Pancreas (tissue), 8 donors: Measurements from ENCODE around the gene ZNRF4. TPM values are rescaled to one million over a fixed set of nuclear protein-coding genes. Genes with fewer than 3 reads are reported as not detected.

Experiments used
- polyA plus RNA-seq, 2 donors: library from polyadenylated mRNA; stranded (reverse); fragments of 200-250 nt; gene quantifications; one replicate each; pipeline ENCODE4 v1.2.3, GENCODE V29; 2013
- total RNA-seq, 6 donors: library from RNA; stranded (reverse); fragmentation: NEBNext Ultra II Directional in 4 of 6; extraction: Animal tissue kit (Norgen Biotek cat#: 25700) in 4 of 6; gene quantifications; one replicate each; pipeline versions ENCODE4 v1.2.1 to v1.2.4, GENCODE V29; 2021 to 2023
- donor health status: healthy with polysubstance abuse.
- donor health status: DM: no; HTN: no; CAD: no; lungs with moderate emphysema.
- donor health status: DM: no; HTN: no; CAD: no.
- donor health status: Bipolar disorder and iron deficiency.
- donor health status: DM: yes; HTN: yes; CAD: no.
- donor health status: DM: no; HTN: no; CAD: no.
- donor health status: DM: no; HTN: no; CAD: no.
- donor health status: DM: yes; HTN: yes; CAD: no.

Gene ZNRF4
- total and polyA plus RNA-seq, 8 donors = not detected

Other genes with a start within 250 kb of the ZNRF4 start
- 10 to 100 TPM; 62.8 to 91.2 (median 73.9) TPM for gene PTPRS, start 114.6 kb upstream of the ZNRF4 start, total RNA-seq
- gene PTPRS, start 114.6 kb upstream of the ZNRF4 start, polyA plus RNA-seq = 10 to 100 TPM; 14.8 to 24.8 TPM
- under 1 TPM in 5 of 6 donors, not detected in 1; 0.09 to 0.22 (median 0.19) TPM for gene TINCR, start 112.5 kb downstream of the ZNRF4 start, total RNA-seq
- under 1 TPM; 0.27 to 0.85 TPM for gene TINCR, start 112.5 kb downstream of the ZNRF4 start, polyA plus RNA-seq
- gene SAFB2, start 167.4 kb downstream of the ZNRF4 start, total RNA-seq = 10 to 100 TPM; 35.0 to 68.3 (median 41.5) TPM
- 100 to 1,000 TPM; 108 to 112 TPM for gene SAFB2, start 167.4 kb downstream of the ZNRF4 start, polyA plus RNA-seq
- 10 to 100 TPM; 28.9 to 52.8 (median 41.1) TPM for gene SAFB, start 167.7 kb downstream of the ZNRF4 start, total RNA-seq
- gene SAFB, start 167.7 kb downstream of the ZNRF4 start, polyA plus RNA-seq = 10 to 100 TPM; 63.5 to 84.3 TPM
- 10 to 100 TPM; 14.0 to 25.9 (median 23.5) TPM for gene MICOS13, start 225.1 kb downstream of the ZNRF4 start, total RNA-seq
- 10 to 100 TPM; 59.3 to 77.5 TPM for gene MICOS13, start 225.1 kb downstream of the ZNRF4 start, polyA plus RNA-seq
- gene HSD11B1L, start 225.6 kb downstream of the ZNRF4 start, total RNA-seq = 1 to 10 TPM; 2.1 to 5.5 (median 3.5) TPM
- 10 to 100 TPM; 12.9 to 16.9 TPM for gene HSD11B1L, start 225.6 kb downstream of the ZNRF4 start, polyA plus RNA-seq
- gene RPL36, start 234.9 kb downstream of the ZNRF4 start, total RNA-seq = 100 to 1,000 TPM; 524 to 926 (median 654) TPM
- 1,000 to 10,000 TPM in 1 of 2 donors, 100 to 1,000 TPM in 1; 951 to 1,510 TPM for gene RPL36, start 234.9 kb downstream of the ZNRF4 start, polyA plus RNA-seq